Astrocyte of the cerebellum (primary cell): ENCODE measurements around the gene XRRA1.

ENCODE experiments used
- DNase-seq: peaks from one replicate; pipeline ENCODE4 v3.0.0-alpha.2; 2011; ENCODE audit warnings: low read depth
- H3K4me3 ChIP-seq: 2 replicates; pipeline ENCODE4 v1.5.1; 2011; ENCODE audit warnings: mild to moderate bottlenecking, low read depth, low read length, moderate library complexity
- CTCF ChIP-seq: IDR thresholded peaks from 2 replicates; pipeline ENCODE4 v1.5.1; 2012; ENCODE audit warnings: low read length, low read depth, moderate library complexity, mild to moderate bottlenecking; ENCODE audit errors: missing control alignments
- in situ Hi-C: cut with HindIII; loops from 2 replicates; pipeline ENCODE4 v1.10.0; 2017; ENCODE audit warnings: low sequenced_read_pairs

The XRRA1 gene

GRCh38 chr11:74957937-74958629 lies 9.2 kb upstream of the XRRA1 start:
- TF ChIP-seq CTCF = no peak
- no peak for DNase-seq
- H3K4me3 ChIP-seq = no peak overlapping the region
- in situ Hi-C loops = no loop called here

GRCh38 chr11:74956397-74957015 lies 7.6 kb upstream of the XRRA1 start:
- no peak for DNase-seq
- in situ Hi-C loops = no loop called here

GRCh38 chr11:74954199-74954598 lies 5.3 kb upstream of the XRRA1 start:
- in situ Hi-C loops = no loop called here

More at GRCh38 chr11:74956397-74957015, 7.6 kb upstream of the XRRA1 start:
- no peak overlapping the region for H3K4me3 ChIP-seq
- no peak for TF ChIP-seq CTCF

GRCh38 chr11:74953451-74953850 lies 4.6 kb upstream of the XRRA1 start:
- DNase-seq = no peak
- no peak overlapping the region for H3K4me3 ChIP-seq
- in situ Hi-C loops = no loop called here
- TF ChIP-seq CTCF = no peak

More at GRCh38 chr11:74954199-74954598, 5.3 kb upstream of the XRRA1 start:
- no peak overlapping the region for H3K4me3 ChIP-seq
- TF ChIP-seq CTCF = no peak
- no peak for DNase-seq

- DNase-seq = no peak
- no peak for TF ChIP-seq CTCF
- in situ Hi-C loops = no loop called here
- H3K4me3 ChIP-seq = no peak overlapping the region
Observed at GRCh38 chr11:74952752-74953151, 3.9 kb upstream of the XRRA1 start.

GRCh38 chr11:74951226-74951625 lies 2.3 kb upstream of the XRRA1 start:
- in situ Hi-C loops = no loop called here
- DNase-seq = no peak
- no peak overlapping the region for H3K4me3 ChIP-seq
- TF ChIP-seq CTCF = no peak
